ENCODE results near the gene SLAMF9. TPM values are rescaled to one million over a fixed set of nuclear protein-coding genes. Genes with fewer than 3 reads are reported as not detected.
A peak's percentile ranks its signal among the peaks of the same experiment; 100 is the strongest.

The SLAMF9 gene
- total and polyA plus RNA-seq, 11 donors: 0.24 to 0.88 TPM; not detected in 9

DNA sequence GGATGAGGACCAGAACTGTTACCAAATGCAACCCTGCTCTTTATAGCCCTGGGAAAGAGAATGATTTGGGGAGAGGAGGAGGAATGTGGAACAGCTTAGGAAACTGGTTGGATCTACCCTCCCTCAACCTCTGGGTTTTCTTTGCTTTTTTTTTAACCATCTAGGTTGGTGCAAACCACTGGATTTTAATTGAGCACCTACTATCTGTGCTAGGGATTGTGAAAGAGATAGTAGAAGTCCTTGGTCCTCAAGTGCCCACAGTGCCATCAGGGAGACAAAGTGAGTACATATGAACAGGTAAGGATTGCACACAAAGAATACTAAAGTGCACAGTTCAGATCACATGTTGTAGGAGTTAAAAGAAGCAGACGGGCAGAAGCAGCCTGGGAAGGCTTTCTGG, 33.4 kb downstream of the SLAMF9 start:
- TF ChIP-seq POLR2A (IDR thresholded peaks at IDR 0.05) (no peak), CTCF (IDR thresholded peaks at IDR 0.05) (no peak)
- intact Hi-C loops (cut with DNase I): loop anchor here in 4 of 10 donors (10.0 kb wide), 2 partner anchors 66 to 906 kb away; no protein-coding TSS in a partner anchor
- WGBS, 4 donors: 69 to 79% (median 74%) methylated on average over 1 of the region's 1 CpG
- H3K4me1 ChIP-seq: peaks cover 8 to 76% (median 60%) of the 10 kb centered on the region in 12 donors
- no peak for DNase-seq
- H3K27ac ChIP-seq: peak overlapping the region in 6 of 12 donors; percentile 1 to 98 (median 96)
- H3K9me3 ChIP-seq: no peaks in the 10 kb centered on the region
- H3K4me3 ChIP-seq: peak overlapping the region in 1 of 12 donors; percentile 88
- H3K36me3 ChIP-seq: peaks cover 0 to 56% (median 43%) of the 10 kb centered on the region in 9 donors
- no peak for ATAC-seq
- no peaks in the 10 kb centered on the region for H3K27me3 ChIP-seq

- intact Hi-C loops (cut with DNase I): loop anchor here in 4 of 10 donors (10.0 kb wide), 2 partner anchors 65 to 905 kb away; no protein-coding TSS in a partner anchor
- Histone ChIP-seq H3K4me3 (no peak overlapping the region), H3K9me3 (no peaks in the 10 kb centered on the region), H3K27ac (peak overlapping the region in 5 of 12 donors; percentile 1 to 95 (median 16)), H3K27me3 (no peaks in the 10 kb centered on the region), H3K36me3 (peaks cover 0 to 56% (median 43%) of the 10 kb centered on the region in 9 donors), H3K4me1 (peaks cover 8 to 77% (median 59%) of the 10 kb centered on the region in 12 donors)
- DNase-seq (peak in 1 of 5 donors; percentile 27), ATAC-seq (no peak)
- TF ChIP-seq POLR2A (IDR thresholded peaks at IDR 0.05): no peak
- TF ChIP-seq CTCF (IDR thresholded peaks at IDR 0.05): no peak
- WGBS, 4 donors: 64 to 80% (median 76%) methylated on average over 8 to 10 of the region's 10 CpGs
Observed at GRCh38 chr1:159920202-159920601, 33.8 kb downstream of the SLAMF9 start.

- Histone ChIP-seq H3K27ac (peak overlapping the region in 3 of 12 donors; percentile 5 to 34 (median 13)), H3K9me3 (no peaks in the 10 kb centered on the region), H3K4me3 (no peak overlapping the region), H3K36me3 (peaks cover 0 to 56% (median 43%) of the 10 kb centered on the region in 9 donors), H3K27me3 (no peaks in the 10 kb centered on the region), H3K4me1 (peaks cover 8 to 77% (median 59%) of the 10 kb centered on the region in 12 donors)
- ATAC-seq: no peak
- 89 to 97% (median 93%) methylated on average over 9 to 10 of the region's 10 CpGs for WGBS, 4 donors
- DNase-seq: peak in 1 of 5 donors; percentile 16
- intact Hi-C loops (cut with DNase I): no loop called here
- no peak for TF ChIP-seq CTCF (IDR thresholded peaks at IDR 0.05)
- TF ChIP-seq POLR2A (IDR thresholded peaks at IDR 0.05): no peak
Observed at GRCh38 chr1:159919236-159919865, 34.7 kb downstream of the SLAMF9 start.

DNA sequence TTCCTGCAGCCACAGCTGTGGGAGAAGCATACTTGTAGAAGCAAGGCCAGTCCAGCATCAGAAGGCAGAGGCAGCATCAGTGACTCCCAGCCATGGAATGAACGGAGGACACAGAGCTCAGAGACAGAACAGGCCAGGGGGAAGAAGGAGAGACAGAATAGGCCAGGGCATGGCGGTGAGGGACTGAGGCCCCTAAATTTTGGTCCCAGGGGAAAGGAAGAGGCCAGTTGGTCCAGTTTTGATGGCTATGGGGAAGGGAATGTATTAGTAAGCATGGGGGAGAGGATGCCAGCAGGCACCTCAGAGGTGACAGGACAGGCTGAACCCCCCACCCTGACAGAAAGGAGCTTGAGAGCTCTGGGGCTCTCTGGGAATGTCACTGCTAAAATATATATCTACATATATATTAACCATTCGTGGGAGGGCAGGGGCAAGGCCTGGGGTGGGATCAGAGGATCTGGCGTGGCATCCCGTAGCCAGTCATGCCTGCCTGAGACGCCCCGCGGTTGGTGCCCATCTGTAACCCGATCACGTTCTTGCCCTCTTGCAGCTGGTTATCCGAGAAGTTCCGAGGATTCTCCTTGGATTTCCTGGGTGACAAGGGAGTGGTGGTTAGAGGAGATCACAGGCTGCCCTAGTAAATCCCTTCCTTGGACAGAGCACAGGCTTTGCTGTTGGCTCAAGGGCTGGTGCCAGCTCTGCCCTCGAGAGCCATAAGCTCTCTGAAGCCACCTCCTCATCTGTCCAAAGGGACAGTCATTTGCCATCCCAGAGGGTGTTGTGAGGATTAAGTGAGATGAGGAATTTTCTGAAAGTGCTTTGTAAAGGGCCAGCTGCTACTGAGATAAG, 35.5 kb downstream of the SLAMF9 start:
- intact Hi-C loops (cut with DNase I): no loop called here
- no peak for TF ChIP-seq CTCF (IDR thresholded peaks at IDR 0.05)
- no peak for TF ChIP-seq POLR2A (IDR thresholded peaks at IDR 0.05)
- ATAC-seq (no peak), DNase-seq (no peak)
- Histone ChIP-seq H3K36me3 (peaks cover 0 to 56% (median 43%) of the 10 kb centered on the region in 9 donors), H3K4me1 (peaks cover 8 to 80% (median 56%) of the 10 kb centered on the region in 12 donors), H3K4me3 (no peak overlapping the region), H3K27me3 (no peaks in the 10 kb centered on the region), H3K27ac (peak overlapping the region in 5 of 12 donors; percentile 2 to 18 (median 13)), H3K9me3 (no peaks in the 10 kb centered on the region)
- WGBS, 4 donors: 88 to 95% (median 91%) methylated on average over 13 of the region's 13 CpGs
